SK-N-SH (cell line): ENCODE results near the gene RTP2.

Experiments
- CTCF ChIP-seq: fragments of 200-600 bp; sonication (generic); IDR thresholded peaks from 2 replicates; pipeline ENCODE4 v1.6.1; 2017; ENCODE audit warnings: antibody characterized with exemption, mild to moderate bottlenecking, moderate library complexity
- EZH2phosphoT487 ChIP-seq: fragments of 200-600 bp; sonication (generic); IDR thresholded peaks from 2 replicates; pipeline ENCODE4 v1.6.1; 2017; ENCODE audit warnings: low read depth, mixed run types, mild to moderate bottlenecking, antibody characterized with exemption, moderate library complexity, borderline replicate concordance
- GABPA ChIP-seq: IDR thresholded peaks from 2 replicates; pipeline ENCODE4 v1.4.0; 2012; ENCODE audit warnings: low read depth, mild to moderate bottlenecking
- MAX ChIP-seq: IDR thresholded peaks from 2 replicates; pipeline ENCODE4 v1.4.0; 2012; ENCODE audit warnings: low read depth
- MXI1 ChIP-seq: IDR thresholded peaks from 2 replicates; pipeline ENCODE4 v1.6.1; 2012; ENCODE audit warnings: mild to moderate bottlenecking, low read depth, low read length, improper control_type of control experiment
- RAD21 ChIP-seq: IDR thresholded peaks from 2 replicates; pipeline ENCODE4 v1.6.1; 2012; ENCODE audit warnings: mild to moderate bottlenecking, low read length
- RXRA ChIP-seq: IDR thresholded peaks from 2 replicates; pipeline ENCODE4 v1.4.0; 2012; ENCODE audit warnings: low read depth, mild to moderate bottlenecking, borderline replicate concordance
- SMC3 ChIP-seq: IDR thresholded peaks from 2 replicates; pipeline ENCODE4 v1.6.1; 2012; ENCODE audit warnings: low read depth, low read length, improper control_type of control experiment
- TAF1 ChIP-seq: IDR thresholded peaks from 2 replicates; pipeline ENCODE4 v1.6.1; 2012; ENCODE audit warnings: low read depth, mild to moderate bottlenecking, low read length, moderate library complexity, borderline replicate concordance
- TCF12 ChIP-seq: IDR thresholded peaks from 2 replicates; pipeline ENCODE4 v1.4.0; 2012
- YY1 ChIP-seq: IDR thresholded peaks from 2 replicates; pipeline ENCODE4 v1.4.0; 2012; ENCODE audit warnings: low read depth, mild to moderate bottlenecking

GRCh38 chr3:187744169-187745151, 42.1 kb upstream of the RTP2 start:
- TF ChIP-seq MXI1 (no peak), YY1 (no peak), CTCF (no peak), GABPA (no peak), RAD21 (no peak), TCF12 (no peak), TAF1 (no peak), RXRA (no peak), SMC3 (no peak), EZH2phosphoT487 (no peak), MAX (peak; percentile 27; the same call in 1 of the 2 replicates)
